ENCODE data around the gene TJP1.

DNA sequence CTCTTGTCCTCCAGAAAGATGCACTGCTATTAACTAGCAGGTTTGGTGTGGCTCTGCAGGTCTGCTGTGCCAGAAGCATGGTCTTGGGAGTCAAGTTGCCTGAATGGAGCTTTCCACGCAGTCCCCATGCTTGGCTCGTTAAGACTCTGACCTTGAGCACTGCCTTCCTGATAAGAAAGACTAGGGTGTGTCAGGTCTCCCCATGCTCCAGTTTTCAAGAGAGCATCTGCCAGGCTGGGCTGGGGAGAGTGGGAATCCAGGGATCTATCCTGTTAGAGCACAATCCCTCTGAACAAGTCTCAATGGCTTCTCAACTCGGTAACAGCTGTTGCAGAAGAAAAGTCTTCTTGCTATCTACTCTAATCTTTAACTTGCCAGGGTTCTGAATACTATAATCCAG, 98.2 kb downstream of the TJP1 start:
- TF ChIP-seq, protein P1, sequence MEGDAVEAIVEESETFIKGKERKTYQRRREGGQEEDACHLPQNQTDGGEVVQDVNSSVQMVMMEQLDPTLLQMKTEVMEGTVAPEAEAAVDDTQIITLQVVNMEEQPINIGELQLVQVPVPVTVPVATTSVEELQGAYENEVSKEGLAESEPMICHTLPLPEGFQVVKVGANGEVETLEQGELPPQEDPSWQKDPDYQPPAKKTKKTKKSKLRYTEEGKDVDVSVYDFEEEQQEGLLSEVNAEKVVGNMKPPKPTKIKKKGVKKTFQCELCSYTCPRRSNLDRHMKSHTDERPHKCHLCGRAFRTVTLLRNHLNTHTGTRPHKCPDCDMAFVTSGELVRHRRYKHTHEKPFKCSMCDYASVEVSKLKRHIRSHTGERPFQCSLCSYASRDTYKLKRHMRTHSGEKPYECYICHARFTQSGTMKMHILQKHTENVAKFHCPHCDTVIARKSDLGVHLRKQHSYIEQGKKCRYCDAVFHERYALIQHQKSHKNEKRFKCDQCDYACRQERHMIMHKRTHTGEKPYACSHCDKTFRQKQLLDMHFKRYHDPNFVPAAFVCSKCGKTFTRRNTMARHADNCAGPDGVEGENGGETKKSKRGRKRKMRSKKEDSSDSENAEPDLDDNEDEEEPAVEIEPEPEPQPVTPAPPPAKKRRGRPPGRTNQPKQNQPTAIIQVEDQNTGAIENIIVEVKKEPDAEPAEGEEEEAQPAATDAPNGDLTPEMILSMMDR (tag by site-specific recombination; IDR thresholded peaks at IDR 0.05), result no peak
- TF ChIP-seq HOXA7 (CRISPR knock-in tag; IDR thresholded peaks at IDR 0.05; ENCODE audit: borderline replicate concordance), result no peak
- no peak for TF ChIP-seq ZNF138 (tag by site-specific recombination; IDR thresholded peaks at IDR 0.05; ENCODE audit: borderline replicate concordance)
- no peak for TF ChIP-seq ZNF777 (tag by site-specific recombination; IDR thresholded peaks at IDR 0.05; ENCODE audit: borderline replicate concordance)
- no peak for TF ChIP-seq KLF17 (tag by site-specific recombination; IDR thresholded peaks at IDR 0.05)
- no peak for TF ChIP-seq FEZF1 (tag by site-specific recombination; IDR thresholded peaks at IDR 0.05)
- TF ChIP-seq ZNF585B (tag by site-specific recombination; IDR thresholded peaks at IDR 0.05), result no peak
- TF ChIP-seq ZNF274 (IDR thresholded peaks at IDR 0.05; ENCODE audit: low read length), result no peak
- TF ChIP-seq ZNF274 (tag by site-specific recombination; IDR thresholded peaks at IDR 0.05; ENCODE audit: borderline replicate concordance), result no peak
- no peak for TF ChIP-seq YY1 (tag by site-specific recombination; IDR thresholded peaks at IDR 0.05)
- TF ChIP-seq, protein P2, sequence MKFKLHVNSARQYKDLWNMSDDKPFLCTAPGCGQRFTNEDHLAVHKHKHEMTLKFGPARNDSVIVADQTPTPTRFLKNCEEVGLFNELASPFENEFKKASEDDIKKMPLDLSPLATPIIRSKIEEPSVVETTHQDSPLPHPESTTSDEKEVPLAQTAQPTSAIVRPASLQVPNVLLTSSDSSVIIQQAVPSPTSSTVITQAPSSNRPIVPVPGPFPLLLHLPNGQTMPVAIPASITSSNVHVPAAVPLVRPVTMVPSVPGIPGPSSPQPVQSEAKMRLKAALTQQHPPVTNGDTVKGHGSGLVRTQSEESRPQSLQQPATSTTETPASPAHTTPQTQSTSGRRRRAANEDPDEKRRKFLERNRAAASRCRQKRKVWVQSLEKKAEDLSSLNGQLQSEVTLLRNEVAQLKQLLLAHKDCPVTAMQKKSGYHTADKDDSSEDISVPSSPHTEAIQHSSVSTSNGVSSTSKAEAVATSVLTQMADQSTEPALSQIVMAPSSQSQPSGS (tag by site-specific recombination; IDR thresholded peaks at IDR 0.05; ENCODE audit: low read depth), result no peak
- TF ChIP-seq, protein P3, sequence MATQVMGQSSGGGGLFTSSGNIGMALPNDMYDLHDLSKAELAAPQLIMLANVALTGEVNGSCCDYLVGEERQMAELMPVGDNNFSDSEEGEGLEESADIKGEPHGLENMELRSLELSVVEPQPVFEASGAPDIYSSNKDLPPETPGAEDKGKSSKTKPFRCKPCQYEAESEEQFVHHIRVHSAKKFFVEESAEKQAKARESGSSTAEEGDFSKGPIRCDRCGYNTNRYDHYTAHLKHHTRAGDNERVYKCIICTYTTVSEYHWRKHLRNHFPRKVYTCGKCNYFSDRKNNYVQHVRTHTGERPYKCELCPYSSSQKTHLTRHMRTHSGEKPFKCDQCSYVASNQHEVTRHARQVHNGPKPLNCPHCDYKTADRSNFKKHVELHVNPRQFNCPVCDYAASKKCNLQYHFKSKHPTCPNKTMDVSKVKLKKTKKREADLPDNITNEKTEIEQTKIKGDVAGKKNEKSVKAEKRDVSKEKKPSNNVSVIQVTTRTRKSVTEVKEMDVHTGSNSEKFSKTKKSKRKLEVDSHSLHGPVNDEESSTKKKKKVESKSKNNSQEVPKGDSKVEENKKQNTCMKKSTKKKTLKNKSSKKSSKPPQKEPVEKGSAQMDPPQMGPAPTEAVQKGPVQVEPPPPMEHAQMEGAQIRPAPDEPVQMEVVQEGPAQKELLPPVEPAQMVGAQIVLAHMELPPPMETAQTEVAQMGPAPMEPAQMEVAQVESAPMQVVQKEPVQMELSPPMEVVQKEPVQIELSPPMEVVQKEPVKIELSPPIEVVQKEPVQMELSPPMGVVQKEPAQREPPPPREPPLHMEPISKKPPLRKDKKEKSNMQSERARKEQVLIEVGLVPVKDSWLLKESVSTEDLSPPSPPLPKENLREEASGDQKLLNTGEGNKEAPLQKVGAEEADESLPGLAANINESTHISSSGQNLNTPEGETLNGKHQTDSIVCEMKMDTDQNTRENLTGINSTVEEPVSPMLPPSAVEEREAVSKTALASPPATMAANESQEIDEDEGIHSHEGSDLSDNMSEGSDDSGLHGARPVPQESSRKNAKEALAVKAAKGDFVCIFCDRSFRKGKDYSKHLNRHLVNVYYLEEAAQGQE (tag by site-specific recombination; IDR thresholded peaks at IDR 0.05), result no peak
- TF ChIP-seq AEBP2 (tag by site-specific recombination; IDR thresholded peaks at IDR 0.05; ENCODE audit: borderline replicate concordance), result no peak
- TF ChIP-seq ZXDB (tag by site-specific recombination; IDR thresholded peaks at IDR 0.05), result no peak
